GOT3 (cell line): ENCODE results near the gene LIN37.
"Not testable (repeated sequence)": the region's sequence is repeated elsewhere in the genome, so short reads cannot be mapped to it uniquely, and the experiment has no call there.

ENCODE experiments used
- DNase-seq: peaks from one replicate; lab custom pipeline; 2025; ENCODE audit warnings: mixed read lengths; lab: John Stamatoyannopoulos, UW

Gene LIN37

DNA sequence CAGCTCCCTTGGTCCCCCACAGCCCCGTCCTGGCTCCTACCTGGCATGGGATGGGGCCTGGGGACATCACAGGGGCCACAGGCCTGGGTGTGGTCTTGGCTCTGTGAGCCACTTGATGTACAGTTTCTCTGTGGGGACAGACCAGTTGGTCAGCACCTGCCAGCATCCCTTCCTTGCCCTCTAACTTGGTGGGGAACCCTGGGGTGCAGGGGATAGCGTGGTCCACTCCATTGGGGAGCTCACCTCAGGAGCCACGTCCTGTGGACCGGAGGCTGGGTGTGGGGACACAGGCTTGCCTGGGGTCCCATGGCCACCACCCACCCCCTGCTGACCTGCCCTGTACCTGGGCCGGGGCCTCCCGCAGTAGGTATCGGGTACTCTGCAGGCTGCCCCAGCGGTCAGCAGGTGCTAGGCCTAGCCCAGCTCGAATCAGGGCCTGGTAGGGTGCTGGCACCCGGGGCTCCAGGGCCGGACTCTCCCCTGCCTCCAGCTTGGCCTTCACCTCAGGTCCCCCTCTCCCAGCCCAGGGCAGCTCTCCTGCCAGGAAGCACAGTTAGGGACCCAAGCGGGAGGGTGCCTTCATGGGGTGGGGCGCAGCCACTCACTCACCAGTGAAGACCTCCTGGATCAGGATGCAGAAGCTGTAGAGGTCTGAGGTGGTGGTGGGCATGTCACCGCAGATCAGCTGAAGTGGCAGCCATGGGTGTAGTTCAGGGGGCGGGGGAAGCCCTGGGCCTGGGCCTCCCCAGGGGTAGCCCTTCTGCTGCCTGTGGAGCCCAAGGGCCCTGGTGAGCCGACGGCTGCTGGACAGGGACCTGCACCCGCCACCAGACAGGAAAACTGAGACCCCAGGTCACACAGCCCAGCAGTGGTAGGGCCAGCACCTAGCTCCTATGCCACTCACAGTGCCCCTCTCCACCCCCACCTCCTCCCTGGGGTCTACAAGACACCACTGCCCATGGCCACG lies 41.9 kb downstream of the LIN37 start:
- no peak for DNase-seq

DNA sequence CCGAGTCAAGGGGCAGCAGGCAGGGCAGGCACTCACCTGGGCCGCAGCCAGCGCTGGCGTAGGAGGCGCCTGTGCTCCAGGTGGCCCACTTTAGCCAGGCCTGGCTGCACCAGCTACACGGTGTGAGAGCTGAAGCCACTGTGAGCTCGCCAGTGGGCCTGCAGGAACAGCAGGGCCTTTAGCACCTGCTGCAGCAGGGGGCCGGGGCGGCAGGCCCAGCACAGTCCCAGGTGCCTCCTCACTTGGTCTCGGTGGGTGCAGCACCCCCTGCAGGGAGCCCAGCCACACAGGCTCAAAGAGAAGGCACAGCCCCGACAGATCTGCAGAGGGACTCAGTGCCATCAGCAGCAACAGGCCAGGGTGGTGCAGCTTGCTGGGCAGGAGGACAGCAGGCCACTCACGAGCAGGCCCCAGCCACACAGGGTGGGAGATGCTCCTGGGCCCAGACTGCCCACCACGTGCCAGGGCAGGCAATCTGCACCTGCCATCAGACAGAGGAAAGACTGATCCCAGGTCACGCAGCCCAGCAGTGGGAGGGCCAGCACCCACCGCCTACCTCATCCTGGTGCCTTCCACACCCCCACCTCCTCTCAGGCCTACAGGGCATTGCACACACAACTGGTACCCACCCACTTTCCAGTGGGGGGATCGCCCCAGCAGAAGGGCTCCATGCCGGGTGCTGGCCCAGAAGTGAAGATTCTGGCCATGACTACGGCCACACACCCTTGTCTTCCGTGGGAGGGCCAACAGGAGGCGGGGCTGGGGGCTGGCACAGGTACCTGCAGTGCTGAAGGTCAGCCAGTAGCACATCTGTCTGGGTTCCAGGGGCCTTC lies 42.8 kb downstream of the LIN37 start:
- no peak for DNase-seq

DNA sequence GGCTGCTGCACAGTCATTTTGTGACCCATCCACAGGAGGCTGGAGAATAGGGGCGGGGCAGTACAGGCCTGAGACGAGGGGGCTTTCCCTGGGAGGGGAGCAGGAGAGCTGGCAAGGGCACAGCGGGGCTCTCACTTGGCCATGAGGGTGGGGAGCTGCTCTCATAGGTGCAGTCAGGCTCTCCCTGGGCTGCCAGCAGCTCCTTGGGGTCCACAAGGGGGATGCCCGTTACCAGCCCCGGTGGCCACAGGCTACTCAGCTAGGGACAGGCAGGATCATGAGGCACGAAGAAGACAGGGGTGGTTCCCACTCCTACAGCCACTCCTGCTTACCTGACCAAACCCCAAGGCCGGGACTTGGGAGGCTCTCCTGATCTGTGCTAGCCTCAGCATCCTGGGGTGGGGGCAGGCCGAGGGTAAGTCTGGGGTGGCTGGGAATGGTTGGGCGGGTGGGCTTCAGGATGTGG lies 43.5 kb downstream of the LIN37 start:
- DNase-seq: no peak

DNA sequence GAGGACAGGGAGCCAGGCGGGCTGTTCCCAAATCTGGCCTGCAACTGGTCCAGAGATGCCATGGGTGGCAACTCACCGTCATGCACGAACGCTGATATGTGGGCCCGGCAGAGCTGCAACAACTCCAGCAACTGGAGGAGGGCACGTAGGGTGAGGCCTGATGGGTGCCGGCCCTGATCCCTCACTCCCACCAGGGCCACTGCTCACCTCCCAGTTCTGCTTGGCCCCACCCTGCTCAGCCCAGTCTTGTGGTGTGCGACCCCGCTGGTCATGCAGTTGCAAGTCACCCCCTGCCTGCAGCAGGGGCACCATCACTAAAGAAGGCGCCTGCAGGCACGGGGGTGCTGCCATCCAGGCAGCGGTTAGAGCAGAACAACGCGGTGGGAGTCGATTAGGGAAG lies 43.9 kb downstream of the LIN37 start:
- DNase-seq: no peak

DNA sequence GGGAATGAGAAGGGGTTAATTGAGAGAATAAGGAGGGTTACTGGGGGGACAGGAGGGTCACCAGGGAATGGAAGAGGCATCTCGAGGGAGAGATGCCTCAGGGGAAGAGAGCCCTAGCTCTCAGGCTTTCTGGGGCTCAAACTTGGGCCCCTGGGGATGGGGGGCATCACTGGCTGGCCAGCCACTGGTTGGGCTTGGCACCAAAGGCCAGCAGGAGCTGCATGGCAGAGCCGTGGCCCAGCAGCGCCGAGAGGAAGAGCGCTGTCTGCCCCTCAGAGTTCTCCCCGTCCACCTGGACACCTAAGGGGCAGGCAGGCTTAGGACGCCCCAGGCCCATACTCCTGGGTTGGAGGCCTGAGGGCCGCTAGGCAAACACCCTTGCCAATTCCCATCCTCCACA lies 44.5 kb downstream of the LIN37 start:
- no peak for DNase-seq

DNA sequence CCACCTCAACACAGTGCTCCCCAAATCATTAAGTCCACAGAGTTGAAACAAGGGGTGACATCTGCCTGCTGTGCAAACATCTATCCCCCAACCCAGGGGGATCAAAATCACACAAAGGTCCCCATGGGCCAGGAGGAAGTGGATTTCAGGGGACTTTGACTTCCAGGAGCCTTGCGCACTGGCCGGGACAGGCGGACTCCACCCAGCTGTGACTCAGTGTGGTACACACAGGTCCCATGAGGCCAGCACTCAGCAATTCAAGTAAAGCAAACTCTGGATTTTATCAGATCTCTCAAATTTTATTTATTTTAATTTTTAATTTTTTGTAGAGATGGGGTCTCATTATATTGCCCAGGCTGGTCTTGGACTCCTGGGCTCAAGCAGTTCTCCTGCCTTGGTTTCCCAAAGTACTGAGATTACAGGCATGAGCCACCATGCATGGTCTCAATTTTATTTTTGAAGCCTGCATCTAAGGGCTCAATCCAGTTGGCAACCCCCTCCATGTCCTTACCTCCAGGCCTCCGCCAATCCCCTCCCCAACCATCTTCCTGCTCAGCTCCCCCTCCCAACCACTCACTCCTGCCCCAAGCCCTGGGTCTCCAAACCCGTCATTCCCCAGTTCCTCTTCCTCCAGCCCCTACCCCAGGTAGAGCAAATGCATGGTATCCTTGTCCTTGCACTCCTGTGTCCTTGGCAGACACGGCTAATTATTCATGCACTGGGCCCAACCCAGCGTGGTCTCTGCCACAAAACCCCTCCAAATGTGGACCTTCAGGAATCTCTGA lies 45.2 kb downstream of the LIN37 start:
- DNase-seq: no peak

DNA sequence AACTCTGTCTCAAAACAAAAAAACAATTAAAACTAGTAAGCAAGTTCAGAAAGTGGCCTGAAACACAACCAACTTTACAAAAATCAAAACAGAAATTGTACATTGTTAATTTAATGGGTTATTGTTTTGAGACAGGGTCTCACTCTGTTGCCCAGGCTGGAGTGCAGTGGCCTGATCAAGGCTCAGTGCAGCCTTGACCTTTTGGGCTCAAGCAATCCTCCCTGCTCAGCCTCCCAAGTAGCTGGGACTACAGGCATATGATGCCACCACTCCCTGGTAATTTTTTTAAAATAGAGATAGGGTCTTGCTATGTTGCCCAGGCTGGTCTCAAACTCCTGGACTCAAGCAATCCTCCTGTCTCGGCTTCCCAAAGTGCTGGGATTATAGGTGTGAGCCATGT lies 47.2 kb downstream of the LIN37 start:
- DNase-seq: not testable (repeated sequence)

DNA sequence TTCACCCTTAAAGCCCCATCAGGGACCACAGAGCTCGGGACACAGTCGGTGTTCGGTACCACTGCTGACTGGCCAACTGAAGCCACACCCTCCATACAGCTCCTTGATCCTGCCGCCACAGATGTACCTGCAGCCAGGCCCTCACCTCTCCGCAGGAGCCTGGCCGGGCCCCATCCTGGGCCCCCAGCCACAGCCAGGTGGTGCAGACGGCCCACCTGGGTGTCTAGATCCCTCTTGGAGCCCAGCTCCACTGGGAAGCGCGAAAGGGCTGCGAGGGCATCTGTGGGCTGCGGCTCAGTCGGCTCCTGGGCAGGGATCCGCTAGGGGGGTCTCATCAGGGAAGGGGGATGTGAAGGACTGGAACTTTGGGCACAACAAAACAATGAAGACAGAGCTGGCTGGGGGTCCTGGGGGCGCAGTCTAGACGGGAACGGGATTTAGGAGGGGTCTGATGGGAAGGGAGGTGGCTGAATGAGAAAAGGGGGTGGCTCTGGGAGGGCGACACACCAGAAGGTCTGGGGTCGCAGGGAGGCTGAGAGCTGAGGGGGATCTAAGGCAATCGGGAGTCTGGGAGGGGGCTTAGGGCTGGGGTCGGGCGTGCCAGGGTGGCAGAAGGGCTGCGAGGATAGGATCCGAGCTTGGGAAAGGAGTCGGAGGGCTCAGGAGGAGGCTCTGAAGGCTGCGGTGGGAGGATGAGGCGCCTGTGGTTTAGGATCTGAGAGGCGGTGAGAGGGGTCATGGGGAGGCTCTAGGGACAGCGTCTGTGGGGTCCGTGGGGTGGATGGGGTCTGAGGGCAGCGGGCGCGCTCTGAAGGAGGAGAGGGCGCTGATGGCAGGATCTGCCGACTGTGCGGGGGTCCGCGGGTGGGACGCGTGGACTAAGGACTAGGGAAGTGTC lies 48.5 kb downstream of the LIN37 start:
- no peak for DNase-seq

DNA sequence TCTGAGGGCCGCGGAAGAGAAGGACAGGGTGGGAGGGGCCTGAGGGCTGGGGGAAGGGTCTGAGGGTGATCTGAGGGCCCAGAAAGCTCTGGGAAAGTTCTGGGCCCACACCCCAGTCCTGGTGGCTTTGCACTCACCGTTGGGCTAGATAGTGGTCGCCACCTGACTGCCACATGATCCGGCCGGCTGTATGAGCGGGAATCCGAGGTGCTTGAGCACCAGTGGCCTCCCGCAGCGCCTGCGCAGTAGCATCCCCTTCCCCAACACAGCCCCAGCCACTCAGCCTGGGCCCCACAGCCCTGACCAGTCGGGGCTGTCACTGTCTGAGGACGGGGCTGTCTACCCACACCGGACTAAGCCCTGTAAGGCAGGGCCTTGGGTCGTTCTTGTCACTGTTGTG lies 49.3 kb downstream of the LIN37 start:
- DNase-seq: no peak

DNA sequence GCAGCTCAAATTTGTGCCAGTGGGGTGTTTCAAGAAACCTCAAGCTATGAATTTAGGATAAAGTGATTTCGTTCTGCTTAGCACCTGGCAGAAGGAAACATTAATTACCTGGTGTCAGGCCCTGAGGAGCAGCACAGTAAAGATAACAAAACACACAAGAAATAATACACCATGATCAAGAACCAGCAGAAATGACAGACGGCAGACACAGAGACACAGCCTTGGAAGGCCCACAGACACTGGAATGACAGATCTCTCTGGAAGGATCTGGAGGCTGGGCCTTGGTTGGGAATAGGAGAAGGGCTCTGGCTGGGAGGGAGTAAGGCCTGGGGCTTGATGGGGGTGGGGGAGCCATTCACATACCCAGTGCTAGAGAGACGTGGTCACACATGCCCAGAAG lies 53.5 kb downstream of the LIN37 start:
- DNase-seq: no peak
